NCI-H2196 (cell line): ENCODE results near the gene RGPD8.

ENCODE experiments used
- DNase-seq: peaks from one replicate; lab custom pipeline; 2025; ENCODE audit not compliant: unreplicated experiment; lab: John Stamatoyannopoulos, UW

Gene RGPD8

DNA sequence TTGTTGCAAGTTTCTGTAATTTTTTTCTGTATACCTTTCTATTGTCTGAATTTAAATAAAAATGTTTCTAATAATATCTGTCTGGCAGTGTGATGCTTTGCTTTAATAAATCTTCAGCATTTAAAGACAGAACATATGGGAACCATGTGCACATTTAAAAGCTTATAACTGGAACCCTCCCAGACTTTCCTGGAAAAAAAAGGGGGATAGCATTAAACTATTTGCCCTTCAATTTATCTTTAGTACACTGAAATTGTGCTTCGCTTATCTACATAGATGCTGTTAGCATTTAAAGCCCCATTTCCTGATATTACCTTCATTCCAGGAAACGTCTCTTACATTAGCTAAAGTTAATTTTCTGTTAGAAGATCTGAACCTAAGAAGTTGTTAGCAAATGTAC, 93.5 kb downstream of the RGPD8 start:
- DNase-seq = no peak

DNA sequence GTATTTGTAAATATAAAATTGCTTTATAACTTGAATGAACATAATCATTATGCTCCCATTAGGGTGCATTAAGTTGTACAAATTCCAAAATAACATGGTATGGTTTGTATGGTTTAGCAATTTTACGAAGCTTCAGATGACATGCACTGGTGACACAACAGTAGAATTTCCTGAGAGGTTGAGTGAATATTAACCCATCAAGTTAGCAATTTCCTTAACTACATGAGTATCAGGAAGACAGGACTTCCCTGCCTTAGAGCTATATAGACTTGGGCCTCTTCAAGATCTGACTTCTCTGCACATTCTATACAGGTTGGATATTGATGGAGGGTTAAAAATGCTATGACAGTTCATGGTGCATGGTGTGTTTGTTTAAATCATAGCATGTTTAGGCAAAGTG, 97.8 kb downstream of the RGPD8 start:
- DNase-seq = no peak

GRCh38 chr2:112332123-112332696, 101.2 kb downstream of the RGPD8 start:
- no peak for DNase-seq

DNA sequence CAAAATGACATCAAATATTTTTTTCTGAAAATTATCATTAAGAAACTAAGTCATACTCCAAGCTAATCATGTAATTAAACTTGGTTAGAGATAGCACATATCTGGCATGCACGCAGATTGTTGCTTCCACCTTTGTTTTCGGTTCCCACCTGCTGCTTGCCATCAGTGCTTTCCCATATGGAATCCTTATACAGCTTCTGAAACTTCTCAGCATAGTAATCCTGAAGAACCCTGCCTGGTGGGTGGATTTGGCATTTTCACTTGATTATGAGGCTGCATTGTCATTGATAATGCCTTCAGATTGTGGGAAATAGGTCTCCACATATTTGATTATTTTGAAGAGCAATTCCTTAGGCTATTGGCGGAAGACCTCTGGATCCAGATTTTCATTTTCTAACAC, 110.5 kb downstream of the RGPD8 start:
- DNase-seq = no peak

GRCh38 chr2:112321375-112322320, 111.8 kb downstream of the RGPD8 start:
- no peak for DNase-seq
